GM12878 (cell line): ENCODE measurements around the gene ZCWPW2. TPM values are rescaled to one million over a fixed set of nuclear protein-coding genes. Genes with fewer than 3 reads are reported as not detected.
A peak's percentile ranks its signal among the peaks of the same experiment; 100 is the strongest.

ENCODE experiments used
- ATAC-seq: fragments of 200-7000 bp; cut with Tn5 transposase; 3 replicates; pipeline ENCODE4 v1.9.1; 2020; ENCODE audit warnings: mild to moderate bottlenecking, moderate library complexity
- BruUV-seq: library from RNA; stranded (reverse); fragments of 400-500 nt; replicated peaks from 2 replicates; lab custom pipeline; 2021; lab: Mats Ljungman, UMichigan
- CTCF ChIA-PET: fragments of 300-600 bp; sonication (Branson Sonifier 250); formaldehyde crosslinking; extraction: SDS; loops from one replicate; lab custom pipeline; 2021; ENCODE audit warnings: inconsistent platforms; lab: Yijun Ruan, JAX
- POLR2A ChIA-PET: fragments of 350-600 bp; formaldehyde crosslinking; extraction: SDS; loops from one replicate; lab custom pipeline; 2021; ENCODE audit warnings: inconsistent platforms; lab: Charles Lee
- RAD21 ChIA-PET: fragments of 300-600 bp; sonication (Branson Sonifier 250); formaldehyde crosslinking; loops from one replicate; lab custom pipeline; 2023; ENCODE audit warnings: antibody characterized with exemption; ENCODE audit not compliant: unreplicated experiment; lab: Charles Lee
- SMC1A ChIA-PET: fragments of 300-600 bp; sonication (Branson Sonifier 250); formaldehyde crosslinking; loops from one replicate; lab custom pipeline; 2023; ENCODE audit not compliant: unreplicated experiment, uncharacterized antibody; lab: Charles Lee
- DNase-seq: peaks from one replicate; pipeline ENCODE4 v3.0.0-alpha.2; 2011; ENCODE audit warnings: low read depth, low spot score
- FAIRE-seq: peaks from 3 replicates; lab custom pipeline; 2011; peaks lifted over from hg19 to GRCh38; lab: Jason Lieb, UNC
- H2AFZ ChIP-seq: 2 replicates; pipeline ENCODE4 v1.6.0; 2011; ENCODE audit warnings: low read depth, low read length, control low read depth; ENCODE audit not compliant: control insufficient read depth
- H3K27ac ChIP-seq: 2 replicates; pipeline ENCODE4 v1.5.1; 2011; ENCODE audit warnings: control low read depth; ENCODE audit not compliant: control insufficient read depth, insufficient read depth
- H3K27me3 ChIP-seq, 2 experiments: replicated peaks in 1 of 2; 2 replicates each; pipeline versions ENCODE4 v1.6.0 to v1.6.1; 2011; ENCODE audit warnings: low read length in 1 of 2; ENCODE audit not compliant: control insufficient read depth in 2 of 2, insufficient read depth in 2 of 2
- H3K36me3 ChIP-seq, 2 experiments: 2 replicates each; pipeline ENCODE4 v1.5.1; 2011; ENCODE audit warnings: low read length in 1 of 2; ENCODE audit not compliant: control insufficient read depth in 2 of 2, insufficient read depth in 2 of 2
- H3K4me1 ChIP-seq: 2 replicates; pipeline ENCODE4 v1.6.1; 2011; ENCODE audit warnings: mild to moderate bottlenecking, low read length, moderate library complexity, mixed read lengths; ENCODE audit not compliant: control insufficient read depth, insufficient read depth
- H3K4me2 ChIP-seq: 2 replicates; pipeline ENCODE4 v1.6.0; 2011; ENCODE audit warnings: control low read depth; ENCODE audit not compliant: control insufficient read depth, insufficient read depth
- H3K4me3 ChIP-seq: fragments of 200-600 bp; sonication (generic); 2 replicates; pipeline ENCODE4 v1.5.1; 2016
- H3K79me2 ChIP-seq: 2 replicates; pipeline ENCODE4 v1.6.0; 2011; ENCODE audit warnings: low read length; ENCODE audit not compliant: control insufficient read depth, insufficient read depth
- H3K9ac ChIP-seq: 2 replicates; pipeline ENCODE4 v1.8.0; 2011; ENCODE audit warnings: low read length, control low read depth, mixed read lengths; ENCODE audit not compliant: control insufficient read depth, insufficient read depth
- H3K9me3 ChIP-seq: replicated peaks from 3 replicates; pipeline ENCODE4 v1.5.1; 2011; ENCODE audit warnings: mild to moderate bottlenecking, low read length; ENCODE audit not compliant: control insufficient read depth, insufficient read depth
- H4K20me1 ChIP-seq: 2 replicates; pipeline ENCODE4 v1.6.0; 2011; ENCODE audit not compliant: control insufficient read depth, insufficient read depth
- CHD2 ChIP-seq: IDR thresholded peaks from 2 replicates; pipeline ENCODE4 v1.6.1; 2011; ENCODE audit warnings: low read depth, low read length, improper control_type of control experiment, borderline replicate concordance
- PAX8 ChIP-seq: fragments of 450-650 bp; IDR thresholded peaks from 2 replicates; pipeline ENCODE4 v1.6.1; 2017; ENCODE audit warnings: mild to moderate bottlenecking, moderate library complexity
- RAD21 ChIP-seq: IDR thresholded peaks from 2 replicates; pipeline ENCODE4 v1.6.1; 2011; ENCODE audit warnings: mild to moderate bottlenecking, low read depth, low read length, moderate library complexity; ENCODE audit not compliant: insufficient read depth
- RCOR1 ChIP-seq: conservative IDR thresholded peaks from 2 replicates; pipeline ENCODE4 v1.6.1; 2012; ENCODE audit warnings: low read depth, low read length, improper control_type of control experiment
- RFX5 ChIP-seq: IDR thresholded peaks from 2 replicates; pipeline ENCODE4 v1.6.1; 2011; ENCODE audit warnings: low read depth, low read length, improper control_type of control experiment
- SMARCA5 ChIP-seq: fragments of 450-650 bp; IDR thresholded peaks from 2 replicates; pipeline ENCODE4 v1.6.1; 2017; ENCODE audit warnings: mild to moderate bottlenecking
- SMC3 ChIP-seq: IDR thresholded peaks from 2 replicates; pipeline ENCODE4 v1.6.1; 2011; ENCODE audit warnings: low read length, improper control_type of control experiment, borderline replicate concordance
- SPI1 ChIP-seq: IDR thresholded peaks from 2 replicates; pipeline ENCODE4 v1.6.1; 2011; ENCODE audit warnings: low read depth, mild to moderate bottlenecking, low read length, moderate library complexity, borderline replicate concordance; ENCODE audit not compliant: insufficient read depth
- SREBF2 ChIP-seq: IDR thresholded peaks from 2 replicates; pipeline ENCODE4 v1.6.1; 2012; ENCODE audit warnings: mild to moderate bottlenecking, low read length
- ZBED1 ChIP-seq: IDR thresholded peaks from 2 replicates; pipeline ENCODE4 v1.6.1; 2016; ENCODE audit warnings: borderline replicate concordance
- WGBS: methylation state at CpG from one replicate; pipeline ENCODE4 v1.1.6; 2016; ENCODE audit warnings: low lambda C conversion rate; ENCODE audit not compliant: insufficient replicate concordance, insufficient coverage; ENCODE audit errors: missing lambda C conversion rate; 5-methylcytosine and 5-hydroxymethylcytosine counted together
- in situ Hi-C: fragments of 300-500 bp; cut with MboI; formaldehyde crosslinking; loops from 9 replicates; pipeline ENCODE4 v1.14.3; 2018; ENCODE audit warnings: mixed read lengths
- intact Hi-C: fragments of 100-400 bp; cut with micrococcal nuclease; formaldehyde crosslinking; loops from one replicate; pipeline ENCODE4 v1.14.2; 2022; ENCODE audit not compliant: unreplicated experiment
- polyA plus RNA-seq, 11 experiments: library from polyadenylated mRNA; depleted of rRNA in 4 of 11; unstranded in 6 of 11; stranded (reverse) in 5 of 11; fragments of >200 nt; fragmentation: Nextera tagmentation in 4 of 11; fragmentation: Illumina TruSeq in 1 of 11; extraction: Ambion mirVana in 4 of 11; extraction: Trizol in 1 of 11; gene quantifications; 1 replicate in 1 of 11; 2 replicates in 10 of 11; pipeline versions ENCODE4 v1.2.1 to v1.2.3, GENCODE V29; 2011 to 2016; ENCODE audit warnings: inconsistent platforms in 2 of 11, missing spikeins in 2 of 11, low read depth in 1 of 11
- total RNA-seq, 4 experiments: library from RNA; depleted of rRNA in 3 of 4; stranded (reverse); fragments of >200 nt in 3 of 4; fragmentation: Illumina TruSeq in 1 of 4; extraction: Trizol in 1 of 4; gene quantifications; 2 replicates each; pipeline versions ENCODE4 v1.2.1 to v1.2.3, GENCODE V29; 2013 to 2021
- TF ChIP-seq, protein P1 (sequence below), 3 experiments: IDR thresholded peaks in 2 of 3; conservative IDR thresholded peaks in 1 of 3; 2 replicates each; pipeline ENCODE4 v1.5.1; 2011; ENCODE audit warnings: low read depth in 3 of 3, low read length in 3 of 3, mild to moderate bottlenecking in 3 of 3, control low read depth in 2 of 3, moderate library complexity in 2 of 3, inconsistent platforms in 1 of 3, mixed read lengths in 1 of 3; ENCODE audit not compliant: control insufficient read depth in 2 of 3, insufficient read depth in 1 of 3; ENCODE audit errors: extremely low read depth in 1 of 3
- TF ChIP-seq, protein P2 (sequence below): IDR thresholded peaks from 2 replicates; pipeline ENCODE4 v1.6.1; 2012; ENCODE audit warnings: low read length, inconsistent platforms

ZCWPW2 gene
- total and polyA plus RNA-seq, 10 of the 15 experiments (the other 5 are each of a cell fraction or from before 2014, with no cell fraction given), result 0.09 to 0.38 (median 0.22) TPM; not detected in 3

DNA sequence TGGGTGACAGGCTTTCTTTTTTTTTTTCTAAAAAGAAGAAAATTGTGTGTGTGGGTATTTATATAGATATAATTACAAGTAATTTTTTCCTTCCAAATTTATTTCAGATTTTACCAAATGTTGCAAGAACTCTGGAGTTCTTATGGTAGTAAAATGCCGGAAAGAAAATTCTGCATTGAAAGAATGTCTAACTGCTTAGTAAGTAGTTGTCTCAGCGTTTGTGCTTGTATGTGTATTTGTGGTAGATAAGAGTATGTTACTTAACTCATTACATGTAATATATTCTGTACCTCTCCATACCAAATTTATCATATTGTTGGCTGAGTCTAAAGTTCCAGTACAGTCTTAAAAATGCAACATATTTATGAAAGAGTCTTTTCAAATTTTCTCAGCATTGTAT is 32.3 kb upstream of the ZCWPW2 start:
- ATAC-seq (no peak), DNase-seq (no peak), FAIRE-seq (no peak)
- no peak overlapping the region for H2AFZ ChIP-seq
- ChIA-PET POLR2A (no interaction called here), RAD21 (no interaction called here), SMC1A (interaction anchor here (0.7 to 7.4 kb wide), 3 partner anchors 9 to 237 kb away, joined by 3 to 54 read pairs (median 3); no protein-coding TSS in a partner anchor), CTCF (interaction anchor here (0.9 to 2.2 kb wide), 2 partner anchors 9 to 12 kb away, joined by 5 to 8 read pairs; no protein-coding TSS in a partner anchor)
- H3K4me2 ChIP-seq, result no peak overlapping the region
- no peak overlapping the region for H3K4me3 ChIP-seq
- H3K4me1 ChIP-seq, result no peaks in the 10 kb centered on the region
- TF ChIP-seq SMARCA5, result no peak
- TF ChIP-seq SPI1, result no peak
- no peak for TF ChIP-seq PAX8
- no peak for TF ChIP-seq RFX5
- no peak for TF ChIP-seq ZBED1
- no peaks in the 10 kb centered on the region for H3K9me3 ChIP-seq
- no peaks in the 10 kb centered on the region for H3K36me3 ChIP-seq
- no peaks in the 10 kb centered on the region for H3K79me2 ChIP-seq
- H3K27ac ChIP-seq, result no peak overlapping the region
- no peak overlapping the region for H3K9ac ChIP-seq
- H3K27me3 ChIP-seq, result no peaks in the 10 kb centered on the region
- intact Hi-C loops (no loop called here), in situ Hi-C loops (no loop called here)
- BruUV-seq, result no TSS peak
- 100% methylated on average over 2 of the region's 2 CpGs for WGBS
- H4K20me1 ChIP-seq, result no peaks in the 10 kb centered on the region

DNA sequence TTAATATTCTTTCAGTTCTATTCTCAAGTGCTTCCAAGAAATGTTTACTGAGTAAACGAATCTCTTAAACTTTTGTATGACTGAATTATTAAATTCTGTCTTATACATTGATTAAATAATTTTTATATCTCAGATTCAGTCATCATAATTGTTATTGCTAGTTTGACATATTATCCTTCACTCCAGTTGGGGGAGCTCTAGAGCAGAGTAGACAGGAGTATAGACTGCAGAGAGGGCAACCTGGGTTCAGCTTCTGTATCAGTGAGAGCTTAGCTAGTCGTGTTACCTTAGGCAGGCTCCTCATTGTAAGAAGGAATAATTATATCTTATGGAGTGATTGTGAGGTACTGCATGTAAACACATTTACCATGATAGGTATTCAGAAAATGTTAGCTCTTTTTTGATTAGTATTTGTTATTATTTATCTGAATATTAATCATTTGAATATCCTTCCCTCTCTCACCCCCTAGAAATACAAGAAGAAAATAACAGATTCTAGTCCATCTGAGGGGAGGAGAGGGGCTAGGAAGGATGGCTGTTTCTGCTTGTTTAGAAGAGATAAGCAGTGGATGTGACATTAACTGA is 31.0 kb upstream of the ZCWPW2 start:
- ATAC-seq, result peak; percentile 96
- Histone ChIP-seq H4K20me1 (no peaks in the 10 kb centered on the region), H3K27me3 (no peaks in the 10 kb centered on the region), H3K79me2 (no peaks in the 10 kb centered on the region), H3K9me3 (no peaks in the 10 kb centered on the region), H3K36me3 (peaks cover 0 to 4% of the 10 kb centered on the region in 2 experiments; a peak in 1 of 4 replicates)
- ChIA-PET POLR2A (interaction anchor here (1.1 kb wide), 1 partner anchor 605 kb away, joined by 3 read pairs; no protein-coding TSS in a partner anchor), CTCF (interaction anchor here (0.6 to 3.4 kb wide), 22 partner anchors 10 to 887 kb away, joined by 3 to 56 read pairs (median 4); no protein-coding TSS in a partner anchor), SMC1A (interaction anchor here (0.7 to 1.8 kb wide), 11 partner anchors 10 to 605 kb away, joined by 3 to 46 read pairs (median 4); no protein-coding TSS in a partner anchor)
- no peak for DNase-seq
- intact Hi-C loops, result no loop called here
- TF ChIP-seq SREBF2 (no peak), CHD2 (no peak), RCOR1 (no peak), SMC3 (peak; percentile 41; the same call in 1 of the 2 replicates), RAD21 (peak; percentile 43; the same call in 1 of the 2 replicates)
- TF ChIP-seq, protein P1, sequence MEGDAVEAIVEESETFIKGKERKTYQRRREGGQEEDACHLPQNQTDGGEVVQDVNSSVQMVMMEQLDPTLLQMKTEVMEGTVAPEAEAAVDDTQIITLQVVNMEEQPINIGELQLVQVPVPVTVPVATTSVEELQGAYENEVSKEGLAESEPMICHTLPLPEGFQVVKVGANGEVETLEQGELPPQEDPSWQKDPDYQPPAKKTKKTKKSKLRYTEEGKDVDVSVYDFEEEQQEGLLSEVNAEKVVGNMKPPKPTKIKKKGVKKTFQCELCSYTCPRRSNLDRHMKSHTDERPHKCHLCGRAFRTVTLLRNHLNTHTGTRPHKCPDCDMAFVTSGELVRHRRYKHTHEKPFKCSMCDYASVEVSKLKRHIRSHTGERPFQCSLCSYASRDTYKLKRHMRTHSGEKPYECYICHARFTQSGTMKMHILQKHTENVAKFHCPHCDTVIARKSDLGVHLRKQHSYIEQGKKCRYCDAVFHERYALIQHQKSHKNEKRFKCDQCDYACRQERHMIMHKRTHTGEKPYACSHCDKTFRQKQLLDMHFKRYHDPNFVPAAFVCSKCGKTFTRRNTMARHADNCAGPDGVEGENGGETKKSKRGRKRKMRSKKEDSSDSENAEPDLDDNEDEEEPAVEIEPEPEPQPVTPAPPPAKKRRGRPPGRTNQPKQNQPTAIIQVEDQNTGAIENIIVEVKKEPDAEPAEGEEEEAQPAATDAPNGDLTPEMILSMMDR (IDR thresholded peaks at IDR 0.05 in 2 of 3, conservative IDR thresholded peaks at IDR 0.05 in 1 of 3; ENCODE audit: control insufficient read depth in 2 of 3, extremely low read depth in 1 of 3, insufficient read depth in 1 of 3, low read depth in 3 of 3, low read length in 3 of 3), result peak; percentile 58 to 61 (median 59); a peak in 5 of 6 replicates
- TF ChIP-seq, protein P2, sequence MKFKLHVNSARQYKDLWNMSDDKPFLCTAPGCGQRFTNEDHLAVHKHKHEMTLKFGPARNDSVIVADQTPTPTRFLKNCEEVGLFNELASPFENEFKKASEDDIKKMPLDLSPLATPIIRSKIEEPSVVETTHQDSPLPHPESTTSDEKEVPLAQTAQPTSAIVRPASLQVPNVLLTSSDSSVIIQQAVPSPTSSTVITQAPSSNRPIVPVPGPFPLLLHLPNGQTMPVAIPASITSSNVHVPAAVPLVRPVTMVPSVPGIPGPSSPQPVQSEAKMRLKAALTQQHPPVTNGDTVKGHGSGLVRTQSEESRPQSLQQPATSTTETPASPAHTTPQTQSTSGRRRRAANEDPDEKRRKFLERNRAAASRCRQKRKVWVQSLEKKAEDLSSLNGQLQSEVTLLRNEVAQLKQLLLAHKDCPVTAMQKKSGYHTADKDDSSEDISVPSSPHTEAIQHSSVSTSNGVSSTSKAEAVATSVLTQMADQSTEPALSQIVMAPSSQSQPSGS, result no peak
- TF ChIP-seq, all 136 proteins: peak for 3
- Histone ChIP-seq H3K4me2 (no peak overlapping the region), H3K4me3 (no peak overlapping the region), H3K27ac (no peak overlapping the region), H2AFZ (no peak overlapping the region), H3K9ac (no peak overlapping the region), H3K4me1 (no peaks in the 10 kb centered on the region)
- 0% methylated on average over 2 of the region's 2 CpGs for WGBS
- RAD21 ChIA-PET, result interaction anchor here (0.7 to 1.2 kb wide), 13 partner anchors 9 to 636 kb away, joined by 3 to 45 read pairs (median 3); partner anchors contain the start of gene EOMES
- in situ Hi-C loops, result no loop called here
- FAIRE-seq, result peak; percentile 92
- BruUV-seq, result no TSS peak
